22Rv1 (cell line): Measurements from ENCODE around the gene CDC37.

Experiments
- CTCF ChIP-seq: fragments of 450-650 bp; IDR thresholded peaks from 2 replicates; pipeline ENCODE4 v1.5.1; 2017; ENCODE audit warnings: mild to moderate bottlenecking
- ZFX ChIP-seq: fragments of 450-650 bp; IDR thresholded peaks from 2 replicates; pipeline ENCODE4 v1.6.1; 2017; ENCODE audit warnings: antibody characterized with exemption, borderline replicate concordance

GRCh38 chr19:10418235-10418484 is 14.8 kb upstream of the CDC37 start:
- TF ChIP-seq CTCF = no peak
- TF ChIP-seq ZFX = no peak
